Right lobe of liver (tissue), 4 donors: ENCODE results near the gene FLYWCH1.

Source experiments
- POLR2A ChIP-seq: fragments of 450-650 bp; IDR thresholded peaks from one replicate; pipeline ENCODE4 v1.6.1; 2017; ENCODE audit warnings: antibody characterized with exemption, mild to moderate bottlenecking
- TF ChIP-seq, protein P1 (sequence below), 4 donors: fragments of 200-600 bp in 3 of 4; fragments of 450-650 bp in 1 of 4; IDR thresholded peaks; one replicate each; pipeline versions ENCODE4 v1.5.1 to v1.8.0; 2016 to 2022; ENCODE audit warnings: antibody characterized with exemption in 4 of 4, mild to moderate bottlenecking in 2 of 4
- donor health status: DM: no; HTN: no; CAD: no.
- donor health status: DM: no; HTN: no; CAD: no.
- donor health status: DM: no; HTN: yes; CAD: no.

DNA sequence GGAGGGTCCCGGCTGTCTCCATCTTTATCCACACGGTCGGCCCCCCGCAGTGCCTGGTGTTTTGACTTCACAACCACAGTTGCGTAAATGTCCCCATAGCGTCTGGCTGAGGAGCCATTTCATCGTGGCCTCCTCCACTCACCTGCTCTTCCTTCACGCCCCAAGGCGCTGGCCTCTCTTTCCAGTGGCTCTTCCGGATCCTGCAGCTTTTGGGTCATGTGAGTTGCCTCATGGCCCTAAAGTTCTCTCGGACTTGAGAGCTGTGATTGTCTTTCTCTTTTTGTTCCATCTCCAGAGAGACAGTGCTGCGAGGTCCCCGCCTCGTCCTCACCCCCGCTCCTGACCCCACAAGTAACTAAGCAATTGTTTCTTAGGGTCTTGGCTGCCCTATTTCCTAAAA is 22.7 kb downstream of the FLYWCH1 start:
- TF ChIP-seq, protein P1, sequence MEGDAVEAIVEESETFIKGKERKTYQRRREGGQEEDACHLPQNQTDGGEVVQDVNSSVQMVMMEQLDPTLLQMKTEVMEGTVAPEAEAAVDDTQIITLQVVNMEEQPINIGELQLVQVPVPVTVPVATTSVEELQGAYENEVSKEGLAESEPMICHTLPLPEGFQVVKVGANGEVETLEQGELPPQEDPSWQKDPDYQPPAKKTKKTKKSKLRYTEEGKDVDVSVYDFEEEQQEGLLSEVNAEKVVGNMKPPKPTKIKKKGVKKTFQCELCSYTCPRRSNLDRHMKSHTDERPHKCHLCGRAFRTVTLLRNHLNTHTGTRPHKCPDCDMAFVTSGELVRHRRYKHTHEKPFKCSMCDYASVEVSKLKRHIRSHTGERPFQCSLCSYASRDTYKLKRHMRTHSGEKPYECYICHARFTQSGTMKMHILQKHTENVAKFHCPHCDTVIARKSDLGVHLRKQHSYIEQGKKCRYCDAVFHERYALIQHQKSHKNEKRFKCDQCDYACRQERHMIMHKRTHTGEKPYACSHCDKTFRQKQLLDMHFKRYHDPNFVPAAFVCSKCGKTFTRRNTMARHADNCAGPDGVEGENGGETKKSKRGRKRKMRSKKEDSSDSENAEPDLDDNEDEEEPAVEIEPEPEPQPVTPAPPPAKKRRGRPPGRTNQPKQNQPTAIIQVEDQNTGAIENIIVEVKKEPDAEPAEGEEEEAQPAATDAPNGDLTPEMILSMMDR (IDR thresholded peaks at IDR 0.05) = no peak
- TF ChIP-seq POLR2A = no peak
